ENCODE data around the gene SMYD3. TPM values are rescaled to one million over a fixed set of nuclear protein-coding genes. Genes with fewer than 3 reads are reported as not detected.

SMYD3 gene
- polyA plus RNA-seq, 1 experiment: 39.9 TPM

- no peaks in the 10 kb centered on the region for H3K27me3 ChIP-seq (ENCODE audit: control insufficient read depth, insufficient read depth, low read length)
- H3K9me3 ChIP-seq (ENCODE audit: control insufficient read depth, insufficient read depth, low read length): no peaks in the 10 kb centered on the region
- no peak overlapping the region for H3K27ac ChIP-seq (ENCODE audit: low read depth, low read length)
- no peak for DNase-seq (ENCODE audit: low read depth, low spot score)
- no peak overlapping the region for H3K4me3 ChIP-seq (ENCODE audit: low read depth, low read length)
- TF ChIP-seq CTCF (IDR thresholded peaks at IDR 0.05; ENCODE audit: low read depth, low read length): no peak
- POLR2A ChIA-PET: no interaction called here
- CTCF ChIA-PET: interaction anchor here (1.6 kb wide), 1 partner anchor 68 kb away, joined by 5 read pairs; no protein-coding TSS in a partner anchor
Observed at GRCh38 chr1:246193537-246193936, 313.5 kb downstream of the SMYD3 start.

DNA sequence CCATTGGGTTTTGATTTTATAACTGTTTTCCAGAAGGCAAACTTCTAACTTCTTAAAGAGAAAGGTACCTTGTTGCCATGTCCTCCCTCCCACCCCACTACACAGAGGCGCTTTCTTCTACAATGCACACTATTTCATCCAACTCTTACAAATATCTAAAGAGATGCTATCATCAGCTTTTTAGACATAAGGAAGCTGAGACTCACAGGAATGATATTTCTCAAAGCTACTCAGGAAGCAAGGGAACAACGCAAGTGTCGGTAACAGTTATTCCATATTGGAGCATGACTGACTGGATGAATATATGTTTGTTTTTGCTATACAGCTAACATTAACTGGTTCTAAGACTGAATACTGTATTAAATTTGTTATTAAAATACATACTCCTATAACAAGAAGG lies 318.0 kb downstream of the SMYD3 start:
- DNase-seq (ENCODE audit: low read depth, low spot score): no peak
- no peaks in the 10 kb centered on the region for H3K9me3 ChIP-seq (ENCODE audit: control insufficient read depth, insufficient read depth, low read length)
- no peaks in the 10 kb centered on the region for H3K27me3 ChIP-seq (ENCODE audit: control insufficient read depth, insufficient read depth, low read length)
- no peak overlapping the region for H3K27ac ChIP-seq (ENCODE audit: low read depth, low read length)
- ChIA-PET CTCF (no interaction called here), POLR2A (no interaction called here)
- no peak overlapping the region for H3K4me3 ChIP-seq (ENCODE audit: low read depth, low read length)
- no peak for TF ChIP-seq CTCF (IDR thresholded peaks at IDR 0.05; ENCODE audit: low read depth, low read length)

GRCh38 chr1:246187834-246188372 lies 319.2 kb downstream of the SMYD3 start:
- Histone ChIP-seq H3K4me3 (ENCODE audit: low read depth, low read length) (no peak overlapping the region), H3K27ac (ENCODE audit: low read depth, low read length) (no peak overlapping the region), H3K27me3 (ENCODE audit: control insufficient read depth, insufficient read depth, low read length) (no peaks in the 10 kb centered on the region), H3K9me3 (ENCODE audit: control insufficient read depth, insufficient read depth, low read length) (no peaks in the 10 kb centered on the region)
- DNase-seq (ENCODE audit: low read depth, low spot score): no peak
- TF ChIP-seq CTCF (IDR thresholded peaks at IDR 0.05; ENCODE audit: low read depth, low read length): no peak
- POLR2A ChIA-PET: interaction anchor here (0.7 kb wide), 1 partner anchor 34 kb away, joined by 3 read pairs; no protein-coding TSS in a partner anchor
- CTCF ChIA-PET: no interaction called here

DNA sequence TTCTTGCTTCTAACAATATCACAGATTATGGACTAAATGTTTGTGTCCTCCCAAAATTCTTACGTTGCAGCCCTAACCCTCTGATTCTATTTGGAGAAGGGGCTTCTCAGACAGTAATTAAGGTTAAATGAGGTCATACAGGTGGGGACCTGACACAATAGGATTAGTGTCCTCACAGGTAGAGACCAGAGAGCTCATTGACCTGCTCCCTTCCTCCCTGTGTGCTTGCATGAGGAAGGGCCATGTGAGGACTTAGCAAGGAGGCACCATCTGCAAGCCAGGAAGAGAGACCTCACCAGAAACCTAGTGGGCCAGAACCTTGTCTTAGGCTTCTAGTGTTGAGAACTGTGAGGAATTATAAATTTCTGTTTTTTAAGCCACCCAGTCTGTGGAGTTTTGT lies 322.6 kb downstream of the SMYD3 start:
- Histone ChIP-seq H3K27ac (ENCODE audit: low read depth, low read length) (no peak overlapping the region), H3K27me3 (ENCODE audit: control insufficient read depth, insufficient read depth, low read length) (no peaks in the 10 kb centered on the region), H3K4me3 (ENCODE audit: low read depth, low read length) (no peak overlapping the region), H3K9me3 (ENCODE audit: control insufficient read depth, insufficient read depth, low read length) (no peaks in the 10 kb centered on the region)
- CTCF ChIA-PET: no interaction called here
- TF ChIP-seq CTCF (IDR thresholded peaks at IDR 0.05; ENCODE audit: low read depth, low read length): no peak
- DNase-seq (ENCODE audit: low read depth, low spot score): no peak
- POLR2A ChIA-PET: no interaction called here

GRCh38 chr1:246182149-246182851 lies 324.8 kb downstream of the SMYD3 start:
- no peak overlapping the region for H3K27ac ChIP-seq (ENCODE audit: low read depth, low read length)
- TF ChIP-seq CTCF (IDR thresholded peaks at IDR 0.05; ENCODE audit: low read depth, low read length): no peak
- CTCF ChIA-PET: no interaction called here
- POLR2A ChIA-PET: no interaction called here
- no peaks in the 10 kb centered on the region for H3K27me3 ChIP-seq (ENCODE audit: control insufficient read depth, insufficient read depth, low read length)
- H3K9me3 ChIP-seq (ENCODE audit: control insufficient read depth, insufficient read depth, low read length): no peaks in the 10 kb centered on the region
- H3K4me3 ChIP-seq (ENCODE audit: low read depth, low read length): no peak overlapping the region
- DNase-seq (ENCODE audit: low read depth, low spot score): no peak
